Measurements from ENCODE around the gene TET1. TPM values are rescaled to one million over a fixed set of nuclear protein-coding genes. Genes with fewer than 3 reads are reported as not detected.

TET1 gene
- total RNA-seq, 1 donor from 2014 or later, result 67.3 TPM

- DNase-seq (ENCODE audit: low spot score), result no peak
- Histone ChIP-seq H3K9ac (no peak overlapping the region), H3F3A (ENCODE audit: low read depth) (peaks cover 23% of the 10 kb centered on the region), H3K79me2 (ENCODE audit: low read depth) (peaks cover 80% of the 10 kb centered on the region), H4K20me1 (ENCODE audit: low read depth) (peaks cover 38% of the 10 kb centered on the region), H3K27me3 (no peaks in the 10 kb centered on the region), H3K4me3 (no peak overlapping the region), H2AFZ (replicated peaks) (no peak overlapping the region), H3K9me3 (ENCODE audit: low read depth) (no peaks in the 10 kb centered on the region), H3K4me1 (no peaks in the 10 kb centered on the region), H3K27ac (no peak overlapping the region), H3K36me3 (peaks cover 21% of the 10 kb centered on the region), H3K4me2 (no peak overlapping the region)
- no peaks in the 10 kb centered on the region for H3K4me1 Mint-ChIP-seq
- H3K27ac Mint-ChIP-seq, result no peak overlapping the region
- H3K4me3 Mint-ChIP-seq, result no peak overlapping the region
- H3K36me3 Mint-ChIP-seq, result peaks cover 43% of the 10 kb centered on the region
- H3K27me3 Mint-ChIP-seq (ENCODE audit: insufficient read depth, low read depth), result peaks cover 2% of the 10 kb centered on the region
- H3K9me3 Mint-ChIP-seq, result no peaks in the 10 kb centered on the region
- TF ChIP-seq EZH2phosphoT487 (IDR thresholded peaks at IDR 0.05), result no peak
- TF ChIP-seq EZH2 (IDR thresholded peaks at IDR 0.05), result no peak
- TF ChIP-seq CTCF (IDR thresholded peaks at IDR 0.05), result no peak
These were observed 87.7 kb downstream of the TET1 start for GRCh38 chr10:68647672-68648341.

GRCh38 chr10:68655620-68656126 is 95.5 kb downstream of the TET1 start:
- Histone ChIP-seq H3K4me2 (no peak overlapping the region), H3K9me3 (ENCODE audit: low read depth) (no peaks in the 10 kb centered on the region), H3F3A (ENCODE audit: low read depth) (peaks cover 17% of the 10 kb centered on the region), H3K9ac (no peak overlapping the region), H2AFZ (replicated peaks) (no peak overlapping the region), H3K4me1 (no peaks in the 10 kb centered on the region), H3K27me3 (no peaks in the 10 kb centered on the region), H3K36me3 (peaks cover 17% of the 10 kb centered on the region), H3K79me2 (ENCODE audit: low read depth) (peaks cover 47% of the 10 kb centered on the region), H4K20me1 (ENCODE audit: low read depth) (peaks cover 9% of the 10 kb centered on the region), H3K4me3 (no peak overlapping the region), H3K27ac (no peak overlapping the region)
- TF ChIP-seq CTCF (IDR thresholded peaks at IDR 0.05) (no peak), EZH2phosphoT487 (IDR thresholded peaks at IDR 0.05) (no peak)
- Mint-ChIP-seq H3K4me3 (no peak overlapping the region), H3K9me3 (no peaks in the 10 kb centered on the region), H3K27me3 (ENCODE audit: insufficient read depth, low read depth) (no peaks in the 10 kb centered on the region), H3K4me1 (no peaks in the 10 kb centered on the region), H3K27ac (no peak overlapping the region), H3K36me3 (peaks cover 49% of the 10 kb centered on the region)
- DNase-seq (ENCODE audit: low spot score), result no peak

GRCh38 chr10:68665841-68666240 is 105.7 kb downstream of the TET1 start:
- H4K20me1 ChIP-seq (ENCODE audit: low read depth), result peaks cover 5% of the 10 kb centered on the region
- H3K4me2 ChIP-seq, result no peak overlapping the region
- no peaks in the 10 kb centered on the region for H3K79me2 ChIP-seq (ENCODE audit: low read depth)
- H3K9me3 ChIP-seq (ENCODE audit: low read depth), result no peaks in the 10 kb centered on the region
- peaks cover 9% of the 10 kb centered on the region for H3F3A ChIP-seq (ENCODE audit: low read depth)
- Mint-ChIP-seq H3K36me3 (peaks cover 33% of the 10 kb centered on the region), H3K4me1 (no peaks in the 10 kb centered on the region), H3K9me3 (no peaks in the 10 kb centered on the region), H3K27ac (no peak overlapping the region), H3K4me3 (no peak overlapping the region), H3K27me3 (ENCODE audit: insufficient read depth, low read depth) (peaks cover 2% of the 10 kb centered on the region)
- no peak for TF ChIP-seq CTCF (IDR thresholded peaks at IDR 0.05)
- TF ChIP-seq EZH2phosphoT487 (IDR thresholded peaks at IDR 0.05), result no peak
- no peaks in the 10 kb centered on the region for H3K27me3 ChIP-seq
- H3K27ac ChIP-seq, result no peak overlapping the region
- H3K4me1 ChIP-seq, result no peaks in the 10 kb centered on the region
- no peak overlapping the region for H2AFZ ChIP-seq (replicated peaks)
- no peak for DNase-seq (ENCODE audit: low spot score)
- H3K4me3 ChIP-seq, result no peak overlapping the region
- H3K36me3 ChIP-seq, result peaks cover 25% of the 10 kb centered on the region
- H3K9ac ChIP-seq, result no peak overlapping the region
